H1 (cell line): ENCODE data around the gene PRRX2. TPM values are rescaled to one million over a fixed set of nuclear protein-coding genes. Genes with fewer than 3 reads are reported as not detected.

Experiments
- BACH1 ChIP-seq: IDR thresholded peaks from 2 replicates; pipeline ENCODE4 v1.6.1; 2012; ENCODE audit warnings: low read length, improper control_type of control experiment
- CBX5 ChIP-seq: fragments of 300-800, 300-1000 bp; sonication (generic); IDR thresholded peaks from 2 replicates; pipeline ENCODE4 v1.7.1; 2016; ENCODE audit warnings: antibody characterized with exemption, low read length, low read depth
- CHD7 ChIP-seq: fragments of 300-600 bp; sonication (generic); IDR thresholded peaks from 2 replicates; pipeline ENCODE4 v1.7.1; 2012; ENCODE audit warnings: low read length, moderate library complexity, mild to moderate bottlenecking, inconsistent platforms; ENCODE audit not compliant: insufficient replicate concordance
- KDM5A ChIP-seq: fragments of 200-600 bp; IDR thresholded peaks from 2 replicates; pipeline ENCODE4 v1.7.1; 2012; ENCODE audit warnings: mild to moderate bottlenecking, low read length, inconsistent platforms, mixed read lengths
- SIRT6 ChIP-seq: IDR thresholded peaks from one replicate; pipeline ENCODE4 v1.7.1; 2012; ENCODE audit warnings: low read length, inconsistent platforms
- polyA plus RNA-seq, 7 experiments: library from polyadenylated mRNA; depleted of rRNA in 3 of 7; stranded (reverse) in 5 of 7; unstranded in 2 of 7; fragments of >200 nt in 5 of 7; fragments of 200-250 nt in 2 of 7; gene quantifications; 1 replicate in 5 of 7; 2 replicates in 1 of 7; 4 replicates in 1 of 7; pipeline versions ENCODE4 v1.2.1 to v1.2.3, GENCODE V29; 2011 to 2013; ENCODE audit warnings: missing spikeins in 2 of 7, mixed read lengths in 2 of 7
- total RNA-seq: library from RNA; stranded (reverse); fragmentation: NEBNext Ultra II Directional; extraction: Animal tissue kit (Norgen Biotek cat#: 25700); gene quantifications from 2 replicates; pipeline ENCODE4 v1.2.1, GENCODE V29; 2021

The PRRX2 gene
- total and polyA plus RNA-seq, 2 of the 8 experiments (the other 6 are each of a cell fraction or from before 2014, with no cell fraction given) = 5.8 to 9.2 TPM

- no peak for TF ChIP-seq CHD7
- TF ChIP-seq CBX5 = no peak
- no peak for TF ChIP-seq SIRT6
- no peak for TF ChIP-seq KDM5A
- TF ChIP-seq BACH1 = no peak
These were observed 93.9 kb downstream of the PRRX2 start (continued) for GRCh38 chr9:129759319-129759718.
